ENCODE measurements around the gene NR1D1.
"Not testable (repeated sequence)": the region's sequence is repeated elsewhere in the genome, so short reads cannot be mapped to it uniquely, and the experiment has no call there.

NR1D1 gene

DNA sequence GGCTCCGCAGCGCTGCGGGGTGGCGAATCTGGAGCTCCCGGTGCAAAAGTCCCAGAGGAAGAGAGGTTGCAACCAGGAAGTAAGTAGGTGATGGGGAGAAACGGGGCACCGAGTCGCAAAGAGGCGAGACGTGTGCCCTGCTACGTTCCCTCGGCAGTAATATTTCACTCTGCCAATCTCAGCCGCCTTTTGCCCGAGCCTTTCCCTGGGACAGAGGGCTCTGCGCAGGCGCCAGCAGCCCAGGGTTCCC is at the start of gene NR1D1:
Gene NR1D1 (minus strand): TSS at position 171 of the 250 bp plus-strand sequence. CDS start 495 bp downstream, outside the sequence.
- DNase-seq (ENCODE audit: low read depth), result no peak

- no peak for DNase-seq (ENCODE audit: low read depth)
These were observed 48.1 kb upstream of the NR1D1 start for GRCh38 chr17:40148527-40148926.

- DNase-seq (ENCODE audit: low read depth), result no peak
These were observed 45.1 kb upstream of the NR1D1 start for GRCh38 chr17:40145476-40145875.

GRCh38 chr17:40143166-40143565 is 42.8 kb upstream of the NR1D1 start:
- DNase-seq (ENCODE audit: low read depth), result not testable (repeated sequence)

- DNase-seq (ENCODE audit: low read depth), result no peak
These were observed 39.2 kb upstream of the NR1D1 start for GRCh38 chr17:40139566-40140058.

GRCh38 chr17:40135817-40136216 is 35.4 kb upstream of the NR1D1 start:
- DNase-seq (ENCODE audit: low read depth), result no peak

DNA sequence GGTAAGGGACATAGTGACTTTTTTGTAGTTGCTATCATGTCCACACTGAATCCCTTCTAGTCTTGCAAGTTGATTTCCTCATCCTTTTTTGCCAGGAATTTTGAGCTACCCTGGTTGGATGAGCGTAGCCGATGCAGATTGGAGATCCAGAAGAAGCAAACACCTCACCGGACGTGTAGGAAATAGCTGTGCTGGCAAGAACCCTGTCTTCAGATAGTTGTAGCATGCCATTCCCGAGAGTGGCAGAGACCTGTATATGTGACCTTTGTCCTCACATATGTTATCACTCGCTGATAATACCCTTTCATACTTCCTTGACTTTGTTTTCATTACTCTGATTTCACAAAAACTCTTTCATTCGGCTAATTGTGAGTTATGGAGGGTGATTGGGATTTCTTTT is 33.8 kb upstream of the NR1D1 start:
- no peak for DNase-seq (ENCODE audit: low read depth)

DNA sequence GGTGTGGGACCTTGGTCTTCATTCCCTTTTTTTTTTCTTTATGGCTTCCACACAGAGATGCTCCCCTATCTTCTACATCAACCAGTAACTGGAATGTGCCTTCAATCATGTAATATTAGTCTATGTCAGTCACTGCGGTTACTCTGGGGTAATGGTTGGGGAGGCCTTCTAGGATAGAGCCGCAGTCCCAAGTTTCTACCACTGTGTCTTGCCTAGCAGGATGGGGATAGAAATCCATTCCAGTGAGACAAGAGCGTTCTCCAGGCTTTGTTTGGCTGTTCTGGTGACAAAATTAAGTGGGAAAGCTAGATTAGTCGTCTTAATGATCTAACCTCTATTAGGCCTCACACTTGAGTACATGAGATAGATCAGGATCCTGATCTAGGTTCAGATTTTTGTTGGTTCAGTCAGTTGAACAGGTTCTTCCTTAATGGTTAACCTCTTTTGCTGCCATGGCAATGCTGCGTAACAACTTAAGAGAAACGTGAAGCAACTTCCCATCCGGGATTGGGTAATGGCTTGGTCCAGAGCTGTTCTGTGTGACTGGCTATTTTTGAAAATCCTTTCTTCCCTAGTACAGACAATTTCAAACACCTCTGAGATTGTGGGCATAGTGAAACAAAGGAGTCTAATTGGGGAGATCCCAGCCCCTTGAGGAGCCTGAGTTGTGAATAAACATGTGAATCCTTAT is 30.1 kb upstream of the NR1D1 start:
- no peak for DNase-seq (ENCODE audit: low read depth)

DNA sequence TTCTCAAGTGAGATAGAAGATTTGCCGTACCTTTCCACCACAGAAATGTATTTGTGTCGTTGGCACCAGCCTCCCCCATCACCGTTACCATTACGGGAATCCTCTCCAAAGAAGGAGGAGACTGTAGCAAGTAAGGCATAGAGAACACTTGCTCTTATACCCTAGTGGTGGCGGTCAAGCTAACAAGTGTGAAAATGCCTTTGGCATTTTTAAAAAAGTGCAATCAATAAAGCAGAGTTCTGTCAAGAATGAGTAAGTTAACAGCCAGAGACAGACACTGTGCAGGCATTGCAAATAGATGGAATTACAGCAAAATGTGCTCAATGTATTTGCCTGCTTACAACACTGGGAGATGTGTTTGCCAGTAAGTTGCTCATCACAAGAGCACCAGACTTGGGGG is 29.1 kb upstream of the NR1D1 start:
- no peak for DNase-seq (ENCODE audit: low read depth)

DNA sequence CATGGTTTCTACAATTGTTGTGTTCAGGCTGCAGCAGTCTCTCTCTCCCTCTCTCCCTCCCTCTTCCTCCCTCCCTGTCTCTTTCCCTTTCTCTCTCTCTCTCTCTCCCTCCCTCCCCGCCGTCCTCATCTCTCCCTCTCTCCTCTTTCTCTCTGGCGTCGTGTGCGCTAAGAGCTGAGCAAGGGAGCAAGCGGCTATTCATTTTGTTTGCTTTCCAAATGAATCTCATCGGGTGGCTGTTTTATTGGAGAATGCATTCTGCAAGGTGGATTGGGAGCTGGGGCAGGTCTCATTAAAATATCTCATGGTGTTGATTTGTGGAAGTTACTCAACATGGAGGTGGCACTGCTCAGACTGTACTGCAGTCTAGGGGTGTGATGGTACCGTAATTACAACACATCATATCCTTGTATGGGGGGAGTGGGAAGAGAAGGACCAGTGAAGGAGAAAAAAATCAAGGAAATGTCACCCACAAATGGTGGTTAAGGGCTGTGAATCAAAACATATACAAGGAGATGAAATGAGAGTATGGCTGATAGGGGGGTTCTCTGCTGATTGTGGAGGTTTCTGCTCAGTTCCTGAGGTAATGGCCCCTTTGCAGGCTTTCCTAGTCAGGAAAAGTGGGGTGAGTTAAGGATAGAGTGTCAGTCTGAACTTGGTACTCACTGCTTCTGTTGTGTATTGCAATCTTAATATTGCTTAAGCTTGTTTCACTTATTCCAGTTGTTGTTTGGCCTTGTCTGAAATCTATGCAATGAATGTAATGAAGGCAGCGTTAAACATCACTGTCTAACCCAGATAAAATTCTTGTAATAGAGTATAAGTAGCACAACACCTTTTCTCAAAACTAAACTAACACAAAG is 24.1 kb upstream of the NR1D1 start:
- DNase-seq (ENCODE audit: low read depth), result no peak

DNA sequence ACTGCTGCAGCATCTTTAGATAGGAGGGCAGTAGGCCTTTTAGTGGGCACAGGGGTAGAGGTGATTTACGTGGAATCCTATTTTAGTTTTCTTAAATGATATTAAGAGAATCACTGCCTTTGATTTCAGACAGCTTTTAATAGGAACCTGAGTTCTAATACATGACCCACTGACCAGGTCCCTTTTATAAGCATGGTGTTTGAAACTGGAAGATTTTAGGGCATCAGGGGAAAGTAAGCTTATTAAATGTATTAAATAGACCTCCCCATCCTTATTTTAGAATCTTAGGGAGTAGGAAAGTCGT is 23.4 kb upstream of the NR1D1 start:
- DNase-seq (ENCODE audit: low read depth), result no peak

GRCh38 chr17:40122999-40123810 is 22.8 kb upstream of the NR1D1 start:
- no peak for DNase-seq (ENCODE audit: low read depth)

GRCh38 chr17:40122136-40122998 is 22.0 kb upstream of the NR1D1 start:
- no peak for DNase-seq (ENCODE audit: low read depth)

- peak; percentile 83 for DNase-seq (ENCODE audit: low read depth)
These were observed 21.1 kb upstream of the NR1D1 start, which contains the start of gene MSL1 for GRCh38 chr17:40121181-40122135. Gene MSL1, plus strand, starts transcription at chr17:40121971. Its CDS starts 642 bp downstream, at chr17:40122613.

DNA sequence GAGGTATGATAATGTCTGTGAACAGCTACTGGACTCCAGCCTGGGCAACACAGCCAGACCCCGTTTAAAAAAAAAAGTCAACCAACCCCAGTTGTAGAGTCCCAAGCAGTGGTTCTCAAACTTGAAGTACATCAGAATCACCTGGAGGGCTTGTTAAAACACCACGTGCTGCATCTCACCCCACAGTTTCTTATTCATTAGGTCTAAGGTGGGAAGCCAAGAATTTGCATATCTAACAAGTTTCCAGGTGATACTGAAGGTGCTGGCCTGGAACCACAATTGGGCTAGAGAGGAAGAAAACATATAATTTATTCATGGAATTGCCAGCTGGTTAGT is 14.7 kb upstream of the NR1D1 start:
- no peak for DNase-seq (ENCODE audit: low read depth)

GRCh38 chr17:40113907-40114245 is 13.5 kb upstream of the NR1D1 start:
- no peak for DNase-seq (ENCODE audit: low read depth)

- peak; percentile 83 for DNase-seq (ENCODE audit: low read depth)
These were observed 12.9 kb upstream of the NR1D1 start for GRCh38 chr17:40113110-40113906.

DNA sequence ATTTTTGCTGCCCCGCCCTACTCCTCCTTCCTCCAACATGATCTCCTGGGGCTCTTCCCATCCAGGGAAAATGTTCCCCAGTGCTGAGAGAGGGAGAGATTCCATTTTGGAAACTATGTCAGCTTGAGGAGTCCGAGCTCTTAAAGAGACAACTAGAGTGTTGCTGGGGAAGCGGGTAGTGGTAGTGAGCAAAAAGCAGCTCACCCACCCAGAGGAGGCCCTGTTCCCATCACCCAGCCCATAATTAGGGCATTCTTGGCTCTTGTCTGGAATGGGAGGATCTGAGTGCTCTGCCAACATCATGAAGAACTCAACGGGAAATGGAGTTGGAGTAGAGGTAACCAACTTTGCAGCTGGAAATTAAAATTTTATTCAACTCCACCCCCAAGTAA is 12.3 kb upstream of the NR1D1 start:
- no peak for DNase-seq (ENCODE audit: low read depth)

DNA sequence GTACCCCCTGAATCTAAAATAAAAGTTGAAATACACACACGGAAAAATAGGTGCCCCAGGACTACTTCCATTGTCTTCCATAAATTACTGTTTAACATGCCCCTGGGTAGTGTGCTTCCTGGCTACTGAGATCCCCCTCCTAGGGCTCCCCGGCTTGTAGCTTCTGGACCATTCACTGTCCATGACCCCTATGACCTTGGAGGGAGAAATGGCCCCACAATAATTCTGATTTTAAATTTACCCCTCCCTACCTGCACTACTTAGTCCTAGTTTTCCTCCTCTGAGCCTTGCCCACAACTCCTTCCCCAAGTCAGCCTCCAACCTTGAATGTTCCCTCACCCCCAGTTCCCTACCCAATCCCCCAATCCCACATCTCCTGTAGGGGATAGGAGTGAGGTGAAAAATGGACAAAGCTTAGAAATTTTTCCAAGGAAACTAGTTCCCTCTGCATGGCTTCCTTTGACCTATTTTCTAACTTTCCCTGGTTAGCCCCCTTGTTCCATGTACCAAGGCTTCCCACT is 11.9 kb upstream of the NR1D1 start:
- DNase-seq (ENCODE audit: low read depth), result no peak

All from activated T-cell treated with anti-CD3 and anti-CD28 coated beads for 1 hour (primary cell).